H1 (cell line): ENCODE results near the gene SLAMF1.

ENCODE experiments used
- CTCF ChIP-seq, 3 experiments: IDR thresholded peaks; 1 replicate in 2 of 3; 2 replicates in 1 of 3; pipeline versions ENCODE4 v1.5.1 to v1.6.1; 2011; ENCODE audit warnings: low read length in 3 of 3, mild to moderate bottlenecking in 3 of 3, inconsistent platforms in 2 of 3, low read depth in 1 of 3, moderate library complexity in 1 of 3; ENCODE audit not compliant: insufficient read depth in 1 of 3; ENCODE audit errors: control extremely low read depth in 1 of 3
- GTF2F1 ChIP-seq: IDR thresholded peaks from 2 replicates; pipeline ENCODE4 v1.6.1; 2012; ENCODE audit warnings: low read depth, low read length, improper control_type of control experiment, borderline replicate concordance
- JUND ChIP-seq: IDR thresholded peaks from 2 replicates; pipeline ENCODE4 v1.6.1; 2011; ENCODE audit warnings: mild to moderate bottlenecking, improper control_type of control experiment, low read length
- POLR2A ChIP-seq, 2 experiments: IDR thresholded peaks; 1 replicate in 1 of 2; 2 replicates in 1 of 2; pipeline ENCODE4 v1.6.1; 2011; ENCODE audit warnings: low read depth in 2 of 2, low read length in 2 of 2, mild to moderate bottlenecking in 2 of 2; ENCODE audit errors: control extremely low read depth in 1 of 2
- POLR2AphosphoS5 ChIP-seq: IDR thresholded peaks from 2 replicates; pipeline ENCODE4 v1.6.1; 2011; ENCODE audit warnings: low read depth, low read length
- RAD21 ChIP-seq, 2 experiments: IDR thresholded peaks in 1 of 2; conservative IDR thresholded peaks in 1 of 2; 2 replicates each; pipeline ENCODE4 v1.6.1; 2011; ENCODE audit warnings: low read depth in 2 of 2, low read length in 2 of 2, improper control_type of control experiment in 1 of 2, inconsistent platforms in 1 of 2, mild to moderate bottlenecking in 1 of 2, moderate library complexity in 1 of 2
- TAF1 ChIP-seq: IDR thresholded peaks from 2 replicates; pipeline ENCODE4 v1.6.1; 2011; ENCODE audit warnings: mild to moderate bottlenecking, low read depth, low read length

- TF ChIP-seq CTCF (IDR thresholded peaks at IDR 0.05; ENCODE audit: control extremely low read depth in 1 of 3, insufficient read depth in 1 of 3, low read depth in 1 of 3, low read length in 3 of 3) = peak in 2 of 3 experiments; percentile 84 to 86; a peak in 3 of 4 replicates
- no peak for TF ChIP-seq POLR2AphosphoS5
- TF ChIP-seq JUND = no peak
- TF ChIP-seq POLR2A (IDR thresholded peaks at IDR 0.05; ENCODE audit: control extremely low read depth in 1 of 2, low read depth in 2 of 2, low read length in 2 of 2) = no peak
- no peak for TF ChIP-seq GTF2F1
- no peak for TF ChIP-seq TAF1
- peak; percentile 94 for TF ChIP-seq RAD21 (IDR thresholded peaks at IDR 0.05 in 1 of 2, conservative IDR thresholded peaks at IDR 0.05 in 1 of 2; ENCODE audit: low read depth in 2 of 2, low read length in 2 of 2)
These were observed 39.7 kb downstream of the SLAMF1 start for GRCh38 chr1:160607011-160607671.
